ENCODE measurements around the gene SNX25.

Gene SNX25

DNA sequence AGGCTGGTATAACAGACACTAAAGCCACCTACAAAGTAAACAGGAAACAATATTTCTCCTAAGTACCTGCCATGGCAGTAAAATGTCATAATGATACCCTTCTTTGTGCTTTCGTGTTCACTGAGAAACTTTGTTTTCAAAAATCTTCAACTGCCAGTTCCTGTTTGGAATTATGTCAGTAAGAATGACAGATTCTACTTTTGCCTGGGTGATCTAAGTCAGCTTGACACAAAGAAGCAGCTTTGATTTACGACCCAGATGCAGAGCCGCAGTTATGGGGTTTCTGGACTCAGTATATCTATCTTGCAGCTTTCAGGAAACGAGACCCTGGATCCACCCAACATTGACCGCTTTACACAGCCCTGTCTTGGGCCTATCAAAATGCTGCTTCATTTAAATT is 71.2 kb downstream of the SNX25 start:
- H3K27me3 Mint-ChIP-seq (ENCODE audit: low read depth), result no peaks in the 10 kb centered on the region
- peak overlapping the region; percentile 43 for H3K27ac Mint-ChIP-seq
- H3K36me3 Mint-ChIP-seq (ENCODE audit: low read depth), result peaks cover 24% of the 10 kb centered on the region
- peaks cover 33% of the 10 kb centered on the region for H3K4me1 Mint-ChIP-seq (ENCODE audit: low read depth)
- H3K4me3 Mint-ChIP-seq, result no peak overlapping the region
- H3K9me3 Mint-ChIP-seq, result no peaks in the 10 kb centered on the region

DNA sequence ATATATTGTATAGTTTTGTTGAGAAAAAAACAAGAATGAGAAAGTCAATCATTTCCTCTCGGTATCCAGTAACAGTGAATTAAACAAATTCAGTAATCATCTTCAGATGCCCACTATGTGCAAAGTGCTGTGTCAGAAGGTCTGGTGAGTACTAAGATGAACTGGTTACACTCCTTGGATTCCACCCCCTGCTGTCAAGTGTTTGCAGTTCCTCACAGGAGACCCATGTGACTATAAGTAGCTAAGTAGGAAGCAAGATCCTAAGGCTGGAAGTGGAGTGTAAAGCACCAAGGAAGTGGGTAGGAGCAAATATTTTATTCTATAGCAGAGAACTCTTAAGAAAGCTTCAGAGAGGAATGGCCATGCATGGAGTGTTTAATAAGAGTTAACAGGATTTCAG is 73.6 kb downstream of the SNX25 start:
- Mint-ChIP-seq H3K4me3 (no peak overlapping the region), H3K4me1 (ENCODE audit: low read depth) (peaks cover 24% of the 10 kb centered on the region), H3K27ac (no peak overlapping the region), H3K27me3 (ENCODE audit: low read depth) (no peaks in the 10 kb centered on the region), H3K9me3 (no peaks in the 10 kb centered on the region), H3K36me3 (ENCODE audit: low read depth) (peaks cover 13% of the 10 kb centered on the region)

GRCh38 chr4:185283723-185284122 is 74.3 kb downstream of the SNX25 start:
- peaks cover 12% of the 10 kb centered on the region for H3K36me3 Mint-ChIP-seq (ENCODE audit: low read depth)
- H3K9me3 Mint-ChIP-seq, result no peaks in the 10 kb centered on the region
- H3K4me3 Mint-ChIP-seq, result no peak overlapping the region
- no peak overlapping the region for H3K27ac Mint-ChIP-seq
- H3K27me3 Mint-ChIP-seq (ENCODE audit: low read depth), result no peaks in the 10 kb centered on the region
- peaks cover 21% of the 10 kb centered on the region for H3K4me1 Mint-ChIP-seq (ENCODE audit: low read depth)

DNA sequence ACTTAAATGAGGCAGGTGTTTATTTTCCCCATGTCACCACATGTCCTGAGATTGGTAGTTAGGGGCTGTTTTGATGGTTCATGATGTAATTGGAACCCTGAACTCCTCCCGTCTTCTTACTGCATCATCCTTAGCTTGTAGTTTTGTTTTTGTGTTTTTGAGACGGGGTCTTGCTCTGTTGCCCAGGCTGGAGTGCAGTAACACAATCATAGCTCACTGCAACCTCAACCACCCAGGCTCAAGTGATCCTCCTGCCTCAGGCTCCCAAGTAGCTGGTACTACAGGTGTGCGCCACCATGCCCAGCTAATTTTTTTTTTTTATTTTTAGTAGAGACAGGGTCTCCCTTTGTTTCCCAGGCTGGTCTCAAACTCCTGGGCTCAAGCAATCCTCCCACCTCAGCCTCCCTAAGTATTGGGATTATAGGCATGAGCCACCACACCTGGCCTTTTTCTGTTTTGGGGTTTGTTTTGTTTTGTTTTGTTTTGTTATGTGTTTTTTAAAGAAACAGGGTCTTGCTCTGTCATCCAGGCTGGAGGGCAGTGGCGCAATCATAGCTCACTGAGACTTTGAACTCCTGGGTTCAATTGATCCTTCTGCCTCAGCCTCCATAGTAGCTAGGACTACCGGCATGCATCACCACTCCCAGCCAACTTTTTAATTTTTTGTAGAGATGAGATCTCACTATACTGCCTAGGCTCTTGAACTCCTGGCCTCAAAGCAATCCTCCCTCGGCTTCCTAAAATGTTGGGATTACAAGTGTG is 76.4 kb downstream of the SNX25 start:
- peaks cover 14% of the 10 kb centered on the region for H3K4me1 Mint-ChIP-seq (ENCODE audit: low read depth)
- no peak overlapping the region for H3K4me3 Mint-ChIP-seq
- H3K27ac Mint-ChIP-seq, result no peak overlapping the region
- no peaks in the 10 kb centered on the region for H3K27me3 Mint-ChIP-seq (ENCODE audit: low read depth)
- H3K9me3 Mint-ChIP-seq, result no peaks in the 10 kb centered on the region
- H3K36me3 Mint-ChIP-seq (ENCODE audit: low read depth), result peaks cover 21% of the 10 kb centered on the region

- no peak overlapping the region for H3K27ac Mint-ChIP-seq
- no peaks in the 10 kb centered on the region for H3K9me3 Mint-ChIP-seq
- no peak overlapping the region for H3K4me3 Mint-ChIP-seq
- no peaks in the 10 kb centered on the region for H3K27me3 Mint-ChIP-seq (ENCODE audit: low read depth)
- H3K4me1 Mint-ChIP-seq (ENCODE audit: low read depth), result peaks cover 11% of the 10 kb centered on the region
- peaks cover 23% of the 10 kb centered on the region for H3K36me3 Mint-ChIP-seq (ENCODE audit: low read depth)
These were observed 77.2 kb downstream of the SNX25 start for GRCh38 chr4:185286571-185286970.

GRCh38 chr4:185287031-185287430 is 77.6 kb downstream of the SNX25 start:
- Mint-ChIP-seq H3K9me3 (no peaks in the 10 kb centered on the region), H3K27me3 (ENCODE audit: low read depth) (no peaks in the 10 kb centered on the region), H3K4me3 (no peak overlapping the region)

GRCh38 chr4:185290018-185290607 is 80.7 kb downstream of the SNX25 start:
- Mint-ChIP-seq H3K27me3 (ENCODE audit: low read depth) (no peaks in the 10 kb centered on the region), H3K36me3 (ENCODE audit: low read depth) (peaks cover 25% of the 10 kb centered on the region), H3K4me1 (ENCODE audit: low read depth) (no peaks in the 10 kb centered on the region), H3K27ac (no peak overlapping the region), H3K4me3 (no peak overlapping the region), H3K9me3 (no peaks in the 10 kb centered on the region)

More at GRCh38 chr4:185287031-185287430, 77.6 kb downstream of the SNX25 start:
- H3K36me3 Mint-ChIP-seq (ENCODE audit: low read depth), result peaks cover 24% of the 10 kb centered on the region
- no peak overlapping the region for H3K27ac Mint-ChIP-seq
- H3K4me1 Mint-ChIP-seq (ENCODE audit: low read depth), result peaks cover 11% of the 10 kb centered on the region

- H3K36me3 Mint-ChIP-seq (ENCODE audit: low read depth), result peaks cover 25% of the 10 kb centered on the region
- no peaks in the 10 kb centered on the region for H3K27me3 Mint-ChIP-seq (ENCODE audit: low read depth)
- H3K9me3 Mint-ChIP-seq, result no peaks in the 10 kb centered on the region
- no peak overlapping the region for H3K27ac Mint-ChIP-seq
- H3K4me3 Mint-ChIP-seq, result no peak overlapping the region
- no peaks in the 10 kb centered on the region for H3K4me1 Mint-ChIP-seq (ENCODE audit: low read depth)
These were observed 81.3 kb downstream of the SNX25 start for GRCh38 chr4:185290656-185291055.

DNA sequence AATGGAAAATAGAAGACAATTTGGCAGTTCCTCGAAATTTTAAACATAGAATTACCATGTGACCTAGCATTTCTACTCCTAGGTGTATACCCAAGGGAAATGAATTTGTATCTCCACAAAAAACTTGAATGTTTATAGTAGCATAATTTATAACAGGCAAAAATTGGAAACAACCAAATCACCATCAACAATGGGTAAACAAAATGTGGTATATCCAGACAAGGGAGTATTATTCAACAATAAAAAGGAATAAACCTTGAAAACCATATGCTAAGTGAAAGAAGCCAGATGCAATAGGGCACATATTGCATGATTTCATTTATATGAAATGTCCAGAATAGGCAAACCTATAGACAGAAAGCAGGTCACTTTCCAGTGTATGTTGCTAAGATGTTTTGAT is 83.8 kb downstream of the SNX25 start:
- Mint-ChIP-seq H3K36me3 (ENCODE audit: low read depth) (peaks cover 35% of the 10 kb centered on the region), H3K4me1 (ENCODE audit: low read depth) (no peaks in the 10 kb centered on the region), H3K27me3 (ENCODE audit: low read depth) (no peaks in the 10 kb centered on the region), H3K9me3 (no peaks in the 10 kb centered on the region), H3K4me3 (no peak overlapping the region), H3K27ac (no peak overlapping the region)

DNA sequence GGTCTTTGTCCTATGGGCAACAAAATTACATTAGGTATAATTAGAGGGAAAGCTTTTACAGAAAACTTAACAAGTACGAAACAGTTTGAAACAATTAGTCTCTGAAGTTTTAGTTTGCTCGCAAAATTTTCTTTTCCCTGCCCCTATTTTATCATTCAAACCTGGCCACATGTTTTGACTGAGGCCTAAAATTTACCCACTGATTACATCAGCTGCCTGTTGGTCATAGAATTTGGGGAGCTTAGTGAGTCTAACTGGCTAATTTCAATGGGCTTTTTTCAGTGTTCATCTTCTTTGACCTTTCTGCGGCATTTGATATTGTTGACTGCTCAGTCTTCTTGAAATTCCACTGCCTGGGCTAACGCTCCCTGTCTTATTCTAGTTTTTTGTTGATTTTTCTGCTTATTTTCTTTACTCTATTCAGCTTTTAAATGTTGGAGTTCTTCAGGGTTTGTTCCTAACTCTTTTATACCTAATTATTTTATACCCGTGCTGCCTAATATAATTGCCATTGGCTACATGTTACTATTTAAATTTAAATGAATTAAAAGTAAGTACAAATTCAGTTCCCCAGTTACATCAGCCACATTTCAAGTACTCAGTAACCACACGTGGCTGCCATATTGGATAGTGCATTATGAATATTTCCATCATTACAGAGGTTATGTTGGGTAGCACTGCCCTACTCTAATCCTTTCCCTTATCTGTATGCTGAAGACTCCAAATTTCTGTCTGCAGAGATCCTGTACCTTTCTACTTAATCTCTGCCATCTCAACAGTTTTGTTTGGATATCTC is 87.5 kb downstream of the SNX25 start:
- Mint-ChIP-seq H3K27me3 (ENCODE audit: low read depth) (no peaks in the 10 kb centered on the region), H3K9me3 (no peaks in the 10 kb centered on the region), H3K27ac (no peak overlapping the region)

GRCh38 chr4:185298728-185299430 is 89.5 kb downstream of the SNX25 start:
- Mint-ChIP-seq H3K36me3 (ENCODE audit: low read depth) (peaks cover 20% of the 10 kb centered on the region), H3K4me3 (no peak overlapping the region), H3K27me3 (ENCODE audit: low read depth) (no peaks in the 10 kb centered on the region), H3K27ac (no peak overlapping the region), H3K4me1 (ENCODE audit: low read depth) (no peaks in the 10 kb centered on the region), H3K9me3 (no peaks in the 10 kb centered on the region)

More for the DNA sequence above, 87.5 kb downstream of the SNX25 start:
- no peaks in the 10 kb centered on the region for H3K4me1 Mint-ChIP-seq (ENCODE audit: low read depth)
- no peak overlapping the region for H3K4me3 Mint-ChIP-seq
- peaks cover 24% of the 10 kb centered on the region for H3K36me3 Mint-ChIP-seq (ENCODE audit: low read depth)

GRCh38 chr4:185304541-185304940 is 95.1 kb downstream of the SNX25 start:
- Mint-ChIP-seq H3K9me3 (peaks cover under 1% of the 10 kb centered on the region), H3K36me3 (ENCODE audit: low read depth) (peaks cover 12% of the 10 kb centered on the region), H3K4me3 (no peak overlapping the region), H3K27me3 (ENCODE audit: low read depth) (no peaks in the 10 kb centered on the region), H3K27ac (no peak overlapping the region), H3K4me1 (ENCODE audit: low read depth) (peaks cover 15% of the 10 kb centered on the region)

DNA sequence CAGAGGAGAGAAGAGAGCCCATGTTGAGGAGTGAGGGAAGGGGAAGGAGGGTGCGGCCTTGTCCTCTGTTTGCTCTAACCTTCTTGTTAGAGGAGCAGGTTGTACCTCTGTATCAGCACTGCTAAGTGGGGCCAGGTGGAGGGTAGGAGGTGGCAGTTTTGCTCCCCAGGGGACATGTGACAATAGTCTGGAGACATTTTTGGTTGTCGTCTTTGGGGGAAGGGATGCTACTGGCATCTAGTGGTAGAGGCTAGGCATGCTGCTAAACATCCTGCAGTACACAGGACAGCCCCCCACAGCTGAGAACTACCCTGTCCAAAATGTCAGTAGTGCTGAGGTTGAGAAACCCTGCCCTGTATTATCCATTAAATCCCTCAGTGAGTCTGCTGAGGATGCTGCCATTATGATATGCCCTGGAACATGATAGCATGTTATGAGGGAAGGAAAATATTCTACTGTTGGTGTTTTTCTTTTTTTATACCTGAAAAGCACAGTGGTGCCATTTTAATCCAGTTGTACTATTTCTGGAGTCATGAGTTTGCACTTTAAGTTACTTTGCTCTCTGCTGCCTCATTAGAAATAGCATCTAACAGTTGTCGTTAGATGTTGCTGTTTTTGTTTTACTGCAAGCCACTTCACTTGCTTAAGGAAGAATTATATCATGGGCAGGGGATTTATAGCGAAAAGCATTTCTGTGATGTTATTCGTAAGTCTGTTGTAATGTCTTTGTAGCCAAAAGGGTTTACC is 95.7 kb downstream of the SNX25 start:
- peaks cover 18% of the 10 kb centered on the region for H3K36me3 Mint-ChIP-seq (ENCODE audit: low read depth)
- no peak overlapping the region for H3K4me3 Mint-ChIP-seq
- peaks cover 3% of the 10 kb centered on the region for H3K9me3 Mint-ChIP-seq
- H3K27me3 Mint-ChIP-seq (ENCODE audit: low read depth), result no peaks in the 10 kb centered on the region
- H3K27ac Mint-ChIP-seq, result no peak overlapping the region
- H3K4me1 Mint-ChIP-seq (ENCODE audit: low read depth), result peaks cover 21% of the 10 kb centered on the region

DNA sequence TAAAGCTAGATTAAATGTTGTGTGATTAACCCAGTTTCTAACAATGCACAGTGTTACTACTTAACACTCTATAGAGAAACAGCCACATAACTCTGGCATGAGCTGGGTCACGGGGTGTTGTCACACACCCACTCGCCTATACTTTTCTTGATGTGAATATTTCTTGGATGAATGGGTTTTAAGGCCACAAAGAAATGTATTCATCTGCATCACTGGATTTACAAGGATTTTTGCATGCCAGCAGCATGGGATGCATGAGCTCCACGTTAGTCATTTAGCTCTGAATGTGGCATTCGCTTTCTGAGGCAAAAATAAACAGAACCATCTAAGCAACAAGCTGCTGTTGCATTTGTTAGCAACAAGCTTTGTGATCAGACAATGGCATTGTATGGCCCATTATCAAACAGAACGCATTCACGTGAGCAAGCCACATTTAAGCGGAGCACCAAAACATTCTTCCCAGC is 96.6 kb downstream of the SNX25 start:
- Mint-ChIP-seq H3K36me3 (ENCODE audit: low read depth) (peaks cover 23% of the 10 kb centered on the region), H3K27me3 (ENCODE audit: low read depth) (no peaks in the 10 kb centered on the region), H3K27ac (no peak overlapping the region), H3K4me1 (ENCODE audit: low read depth) (peaks cover 21% of the 10 kb centered on the region), H3K4me3 (no peak overlapping the region), H3K9me3 (peaks cover 3% of the 10 kb centered on the region)
